AG04449 (cell line): ENCODE measurements around the gene RPH3AL.

Experiments used
- CTCF ChIA-PET: fragments of 350-600 bp; formaldehyde crosslinking; extraction: SDS; loops from one replicate; lab custom pipeline; 2021; ENCODE audit warnings: antibody characterized with exemption; lab: Yijun Ruan, JAX
- POLR2A ChIA-PET: fragments of 400-600, 350-600 bp; formaldehyde crosslinking; extraction: SDS; loops from one replicate; lab custom pipeline; 2020; ENCODE audit warnings: antibody characterized with exemption, inconsistent platforms; lab: Yijun Ruan, JAX
- DNase-seq: peaks from one replicate; pipeline ENCODE4 v3.0.0-alpha.2; 2010; ENCODE audit warnings: low read depth, low spot score
- H3K4me3 ChIP-seq: 2 replicates; pipeline ENCODE4 v1.5.1; 2011; ENCODE audit warnings: low read depth, mild to moderate bottlenecking, control low read depth, low read length
- CTCF ChIP-seq: IDR thresholded peaks from one replicate; pipeline ENCODE4 v1.5.1; 2011; ENCODE audit warnings: mild to moderate bottlenecking, moderate library complexity, low read length, control low read depth, inconsistent platforms; ENCODE audit not compliant: insufficient read depth; ENCODE audit errors: missing control alignments

The RPH3AL gene

GRCh38 chr17:261635-262034 lies 91.0 kb downstream of the RPH3AL start:
- CTCF ChIA-PET: no interaction called here

GRCh38 chr17:260944-261343 lies 91.7 kb downstream of the RPH3AL start:
- no peak for TF ChIP-seq CTCF
- DNase-seq: no peak
- no peak overlapping the region for H3K4me3 ChIP-seq
- POLR2A ChIA-PET: no interaction called here
- CTCF ChIA-PET: interaction anchor here (1.2 kb wide), 1 partner anchor 31 kb away, joined by 3 read pairs; no protein-coding TSS in a partner anchor

More at GRCh38 chr17:261635-262034, 91.0 kb downstream of the RPH3AL start:
- POLR2A ChIA-PET: no interaction called here
- DNase-seq: no peak
- no peak for TF ChIP-seq CTCF
- H3K4me3 ChIP-seq: no peak overlapping the region

- DNase-seq: no peak
- H3K4me3 ChIP-seq: no peak overlapping the region
- no peak for TF ChIP-seq CTCF
- POLR2A ChIA-PET: no interaction called here
- CTCF ChIA-PET: interaction anchor here (1.2 kb wide), 1 partner anchor 30 kb away, joined by 3 read pairs; no protein-coding TSS in a partner anchor
These were observed 92.4 kb downstream of the RPH3AL start for GRCh38 chr17:260031-260791.

- POLR2A ChIA-PET: no interaction called here
- CTCF ChIA-PET: no interaction called here
- H3K4me3 ChIP-seq: no peak overlapping the region
- no peak for DNase-seq
- TF ChIP-seq CTCF: no peak
These were observed 93.1 kb downstream of the RPH3AL start for GRCh38 chr17:259341-259976.

- TF ChIP-seq CTCF: no peak
- no peak for DNase-seq
- no peak overlapping the region for H3K4me3 ChIP-seq
- POLR2A ChIA-PET: no interaction called here
- CTCF ChIA-PET: no interaction called here
These were observed 93.7 kb downstream of the RPH3AL start for GRCh38 chr17:258906-259305.

DNA sequence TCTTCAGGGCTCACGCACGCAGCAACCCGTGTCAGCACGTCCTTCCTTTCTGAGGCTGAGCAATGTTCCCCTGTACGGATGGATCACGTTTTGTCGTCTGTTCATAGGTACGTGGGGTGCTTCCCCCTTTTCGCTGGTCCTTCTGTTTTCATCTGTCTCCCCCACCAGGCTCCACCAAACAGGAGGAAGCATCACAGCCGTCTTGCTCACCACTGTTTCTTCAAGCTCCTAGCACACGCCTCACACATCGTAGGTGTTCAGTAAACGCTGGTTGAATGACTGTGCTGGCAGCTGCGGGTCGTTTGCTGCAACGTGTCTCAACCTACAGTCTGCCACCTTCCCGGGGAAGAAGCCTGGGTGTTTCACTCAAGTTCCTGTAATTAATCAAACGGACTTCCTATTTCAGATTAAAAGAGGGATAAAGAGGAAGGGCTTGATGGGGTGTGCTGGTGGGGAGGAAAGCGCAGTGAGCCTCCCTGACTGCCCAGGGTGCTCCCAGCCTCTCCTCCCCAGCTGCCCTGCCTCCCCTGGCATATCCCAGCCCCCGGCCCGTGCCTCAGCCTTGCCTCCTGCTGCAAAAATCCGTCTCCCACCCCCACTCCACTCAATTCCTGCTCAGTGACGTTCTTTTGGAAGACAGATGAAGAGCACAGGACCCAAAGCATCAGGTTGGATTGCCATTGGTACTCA lies 94.4 kb downstream of the RPH3AL start:
- POLR2A ChIA-PET: no interaction called here
- no peak for TF ChIP-seq CTCF
- DNase-seq: no peak
- H3K4me3 ChIP-seq: no peak overlapping the region
- CTCF ChIA-PET: no interaction called here
